GM06990 (cell line): ENCODE measurements around the gene ZNF700.
"Not testable (repeated sequence)": the region's sequence is repeated elsewhere in the genome, so short reads cannot be mapped to it uniquely, and the experiment has no call there.

Source experiments
- DNase-seq: peaks from one replicate; pipeline ENCODE4 v3.0.0-alpha.2; 2011; ENCODE audit not compliant: insufficient read length; ENCODE audit errors: extremely low read depth
- H3K27me3 ChIP-seq: replicated peaks from 2 replicates; pipeline ENCODE4 v1.6.0; 2011; ENCODE audit warnings: low read length; ENCODE audit not compliant: control insufficient read depth, insufficient read depth
- H3K36me3 ChIP-seq: 2 replicates; pipeline ENCODE4 v1.5.1; 2011; ENCODE audit warnings: low read length; ENCODE audit not compliant: control insufficient read depth, insufficient read depth
- H3K4me3 ChIP-seq: replicated peaks from 2 replicates; pipeline ENCODE4 v1.5.1; 2011; ENCODE audit warnings: low read depth, mild to moderate bottlenecking, control low read depth, low read length
- CTCF ChIP-seq: IDR thresholded peaks from 2 replicates; pipeline ENCODE4 v1.5.1; 2011; ENCODE audit warnings: low read length, control low read depth, mild to moderate bottlenecking, inconsistent platforms; ENCODE audit not compliant: insufficient read depth, poor library complexity, severe bottlenecking

ZNF700 gene

GRCh38 chr19:11986754-11987153, 61.8 kb downstream of the ZNF700 start:
- Histone ChIP-seq H3K27me3 (no peaks in the 10 kb centered on the region), H3K36me3 (no peaks in the 10 kb centered on the region; the same call in 1 of the 2 replicates), H3K4me3 (no peak overlapping the region)
- TF ChIP-seq CTCF: no peak
- DNase-seq: no peak

- Histone ChIP-seq H3K27me3 (no peaks in the 10 kb centered on the region), H3K36me3 (no peaks in the 10 kb centered on the region; the same call in 1 of the 2 replicates), H3K4me3 (peak overlapping the region; percentile 91)
- TF ChIP-seq CTCF: no peak
- DNase-seq: peak; percentile 89
Measured at GRCh38 chr19:11987405-11988281, 62.7 kb downstream of the ZNF700 start.

GRCh38 chr19:11989112-11989456, 64.2 kb downstream of the ZNF700 start:
- Histone ChIP-seq H3K27me3 (no peaks in the 10 kb centered on the region), H3K4me3 (peak overlapping the region; percentile 91), H3K36me3 (no peaks in the 10 kb centered on the region; the same call in 1 of the 2 replicates)
- DNase-seq: no peak
- no peak for TF ChIP-seq CTCF

GRCh38 chr19:11991921-11992320, 67.0 kb downstream of the ZNF700 start:
- not testable (repeated sequence) for H3K27me3 ChIP-seq, DNase-seq, H3K36me3 ChIP-seq, H3K4me3 ChIP-seq

GRCh38 chr19:11995174-11995573, 70.3 kb downstream of the ZNF700 start:
- Histone ChIP-seq H3K4me3 (no peak overlapping the region), H3K27me3 (no peaks in the 10 kb centered on the region), H3K36me3 (no peaks in the 10 kb centered on the region; the same call in 1 of the 2 replicates)
- no peak for TF ChIP-seq CTCF
- DNase-seq: no peak
